KOPT-K1 (cell line): ENCODE data around the gene FXN.
A peak's percentile ranks its signal among the peaks of the same experiment; 100 is the strongest.

Source experiments
- H3K27ac ChIP-seq: fragments of 200-600 bp; sonication (generic); 2 replicates; pipeline ENCODE4 v1.5.1; 2016; ENCODE audit warnings: antibody characterized with exemption, mild to moderate bottlenecking, low read depth, low read length; ENCODE audit not compliant: poor library complexity, severe bottlenecking
- H3K36me3 ChIP-seq: fragments of 200-600 bp; sonication (generic); 2 replicates; pipeline ENCODE4 v1.5.1; 2017; ENCODE audit warnings: antibody characterized with exemption, mild to moderate bottlenecking, low read length, moderate library complexity; ENCODE audit not compliant: insufficient read depth
- H3K9me3 ChIP-seq: fragments of 200-600 bp; sonication (generic); 2 replicates; pipeline ENCODE4 v1.5.1; 2017; ENCODE audit warnings: antibody characterized with exemption, low read length, mild to moderate bottlenecking; ENCODE audit not compliant: insufficient read depth, poor library complexity, severe bottlenecking

Gene FXN

DNA sequence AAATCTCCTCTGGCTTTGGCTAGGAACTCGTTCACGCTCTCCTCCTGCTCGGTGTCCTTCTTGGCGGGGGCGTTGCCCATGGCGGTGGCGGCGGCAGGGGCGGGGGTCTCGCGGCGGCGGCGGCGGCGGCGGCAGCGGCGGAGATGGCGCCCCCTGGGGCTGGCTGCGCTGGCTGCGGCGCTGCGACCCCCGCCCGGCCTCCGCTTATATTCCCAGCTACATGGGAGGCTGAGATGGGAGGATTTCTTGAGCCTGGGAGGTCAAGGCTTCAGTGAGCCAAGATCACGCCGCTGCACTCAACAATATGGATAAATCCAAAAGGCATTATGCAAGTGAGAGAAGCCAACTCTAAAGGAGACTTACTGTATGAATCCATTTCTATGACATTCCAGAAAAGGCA lies 21.5 kb upstream of the FXN start, which contains the start of gene PRKACG:
Gene PRKACG (minus strand): TSS at position 101 of the 400 bp plus-strand sequence. CDS start 21 bp downstream, at position 80.
- H3K9me3 ChIP-seq = no peaks in the 10 kb centered on the region
- no peaks in the 10 kb centered on the region for H3K36me3 ChIP-seq
- no peak within 1 kb of the TSS for H3K27ac ChIP-seq

DNA sequence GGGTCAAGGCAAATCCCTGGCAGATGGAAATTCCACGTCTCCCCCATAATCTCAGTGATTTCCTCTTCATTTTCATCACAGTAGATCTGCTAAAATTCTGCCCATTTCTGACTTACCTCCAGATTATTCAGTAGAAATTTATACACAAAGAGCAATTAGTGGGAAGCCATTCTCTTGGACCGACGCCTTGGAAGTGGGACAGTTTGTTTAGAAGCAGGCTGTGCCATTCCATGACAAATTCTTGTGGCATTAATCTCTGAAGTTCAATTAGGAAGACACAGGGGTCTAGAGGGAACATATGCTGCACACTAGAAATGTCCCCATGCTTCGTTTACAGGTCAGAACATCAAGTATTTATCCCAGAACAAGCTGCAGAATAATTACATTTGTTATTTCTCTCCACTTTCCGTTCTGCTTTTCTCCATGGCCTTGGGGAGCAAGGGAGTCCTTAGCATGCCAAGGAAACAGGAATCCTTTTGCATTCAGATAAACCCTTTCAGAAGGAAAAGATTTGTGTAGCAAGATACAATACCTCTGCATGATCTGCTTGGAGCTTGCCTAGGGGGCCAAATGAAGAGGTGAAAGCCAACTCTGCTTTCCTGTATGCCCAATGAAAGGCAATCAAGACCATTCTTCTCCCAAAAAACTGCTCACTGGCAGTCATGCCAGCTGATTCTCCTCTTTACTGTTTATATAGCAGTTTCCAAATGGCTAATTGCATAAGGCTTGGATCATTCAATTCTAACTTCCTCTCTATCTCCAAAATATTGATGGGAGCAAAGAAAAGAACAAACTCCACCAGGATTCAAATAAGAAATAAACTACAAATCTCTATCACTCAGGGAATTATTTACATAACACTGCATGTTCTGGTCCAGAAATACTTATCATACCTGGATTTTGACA lies 19.1 kb upstream of the FXN start:
- H3K27ac ChIP-seq = no peak overlapping the region

DNA sequence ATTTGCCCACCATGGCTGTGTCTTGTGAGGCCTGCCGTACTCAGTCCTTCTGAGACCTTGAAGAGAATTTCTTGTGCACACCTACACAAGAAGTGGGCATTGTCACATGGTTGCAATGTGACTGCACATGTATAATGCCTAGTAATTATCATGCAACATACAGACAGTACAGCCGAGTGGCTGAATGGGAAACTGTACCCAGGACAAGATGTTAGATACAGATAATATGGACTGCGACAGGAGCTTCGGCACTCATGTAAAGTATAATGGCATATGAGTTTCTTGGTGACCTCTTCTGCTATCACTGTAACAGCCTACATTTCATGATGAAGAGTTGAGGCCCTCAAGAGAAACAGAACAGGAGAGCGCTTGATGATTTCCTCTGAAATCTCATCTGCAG lies 16.8 kb upstream of the FXN start:
- Histone ChIP-seq H3K27ac (no peak overlapping the region), H3K36me3 (no peaks in the 10 kb centered on the region), H3K9me3 (no peaks in the 10 kb centered on the region)

More for the DNA sequence above, 19.1 kb upstream of the FXN start:
- H3K9me3 ChIP-seq = no peaks in the 10 kb centered on the region
- no peaks in the 10 kb centered on the region for H3K36me3 ChIP-seq

DNA sequence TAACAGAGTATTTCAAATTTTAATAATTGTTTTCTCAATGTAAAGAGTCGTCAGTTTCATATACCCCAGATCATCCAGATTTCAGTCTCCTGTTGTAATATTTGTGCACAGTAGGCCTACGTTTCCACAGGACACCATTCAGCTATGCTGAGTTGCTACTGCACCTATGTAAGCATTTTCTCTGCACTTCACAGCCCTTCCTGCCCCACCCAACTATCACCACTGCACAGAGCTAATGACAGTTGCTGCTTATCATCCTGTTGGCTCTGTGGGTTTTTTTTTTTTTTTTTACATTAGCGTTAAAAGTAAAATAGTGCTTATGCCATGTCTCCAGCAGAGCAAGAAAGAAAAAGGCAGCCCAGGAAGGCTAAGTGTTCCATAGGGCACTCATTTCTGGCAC lies 15.7 kb upstream of the FXN start:
- H3K36me3 ChIP-seq = no peaks in the 10 kb centered on the region
- H3K27ac ChIP-seq = no peak overlapping the region
- H3K9me3 ChIP-seq = no peaks in the 10 kb centered on the region

DNA sequence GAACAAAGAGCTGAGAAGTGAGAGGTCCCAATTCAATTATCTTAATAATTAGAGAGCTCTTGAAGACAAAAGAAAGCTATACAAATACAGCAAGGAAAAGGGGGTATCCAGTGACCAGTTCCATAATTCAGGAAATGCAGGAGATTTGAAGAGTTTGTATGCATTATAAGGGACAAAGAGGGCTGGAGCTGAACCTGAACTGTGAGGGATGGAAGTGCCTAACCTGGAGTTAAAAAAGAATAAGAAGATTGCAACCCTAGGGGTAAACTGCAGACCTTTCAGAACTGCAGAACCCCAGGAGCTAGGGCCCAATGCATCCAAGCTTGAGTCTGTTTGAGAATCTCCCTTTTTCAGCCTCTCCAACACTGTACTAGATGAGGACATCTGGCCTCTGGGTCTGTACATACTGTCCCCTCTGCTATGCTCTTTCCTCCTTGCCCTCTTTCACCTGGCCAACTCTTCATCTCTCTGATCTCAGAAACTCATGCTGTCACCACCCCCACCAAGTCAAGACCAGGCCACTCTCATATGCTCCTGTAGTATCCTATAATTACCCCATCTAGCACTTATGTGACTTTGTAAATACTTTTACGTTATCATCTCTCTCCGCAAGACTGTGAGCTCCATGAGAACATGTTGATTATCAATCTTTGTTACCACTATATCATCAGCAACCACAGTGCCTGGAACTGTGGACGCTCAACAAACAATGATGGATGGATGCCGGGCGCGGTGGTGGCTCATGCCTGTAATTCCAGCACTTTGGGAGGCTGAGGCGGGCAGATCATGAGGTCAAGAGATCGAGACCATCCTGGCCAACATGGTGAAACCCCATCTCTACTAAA lies 15.0 kb upstream of the FXN start:
- Histone ChIP-seq H3K27ac (no peak overlapping the region), H3K9me3 (no peaks in the 10 kb centered on the region), H3K36me3 (no peaks in the 10 kb centered on the region)

DNA sequence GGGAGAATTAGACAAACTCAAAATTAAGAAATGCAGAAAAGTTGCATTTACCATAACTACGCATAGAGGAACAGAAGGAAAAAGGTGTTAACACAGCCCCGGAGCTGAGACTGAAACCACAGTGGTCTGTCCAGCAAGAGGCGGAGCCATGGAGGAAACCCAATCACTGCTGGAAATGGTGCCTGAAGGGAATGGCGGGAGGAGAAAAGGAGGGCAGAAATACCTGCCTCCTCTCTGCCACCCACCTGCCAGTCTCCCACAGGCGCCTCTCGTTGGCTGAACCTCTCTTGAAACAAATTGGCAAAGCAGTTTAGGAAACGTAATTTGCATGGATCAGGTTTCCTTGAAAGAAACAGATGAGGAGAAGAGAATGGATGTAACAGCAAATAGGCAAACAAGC lies 11.9 kb upstream of the FXN start:
- Histone ChIP-seq H3K9me3 (no peaks in the 10 kb centered on the region), H3K27ac (no peak overlapping the region), H3K36me3 (no peaks in the 10 kb centered on the region)

DNA sequence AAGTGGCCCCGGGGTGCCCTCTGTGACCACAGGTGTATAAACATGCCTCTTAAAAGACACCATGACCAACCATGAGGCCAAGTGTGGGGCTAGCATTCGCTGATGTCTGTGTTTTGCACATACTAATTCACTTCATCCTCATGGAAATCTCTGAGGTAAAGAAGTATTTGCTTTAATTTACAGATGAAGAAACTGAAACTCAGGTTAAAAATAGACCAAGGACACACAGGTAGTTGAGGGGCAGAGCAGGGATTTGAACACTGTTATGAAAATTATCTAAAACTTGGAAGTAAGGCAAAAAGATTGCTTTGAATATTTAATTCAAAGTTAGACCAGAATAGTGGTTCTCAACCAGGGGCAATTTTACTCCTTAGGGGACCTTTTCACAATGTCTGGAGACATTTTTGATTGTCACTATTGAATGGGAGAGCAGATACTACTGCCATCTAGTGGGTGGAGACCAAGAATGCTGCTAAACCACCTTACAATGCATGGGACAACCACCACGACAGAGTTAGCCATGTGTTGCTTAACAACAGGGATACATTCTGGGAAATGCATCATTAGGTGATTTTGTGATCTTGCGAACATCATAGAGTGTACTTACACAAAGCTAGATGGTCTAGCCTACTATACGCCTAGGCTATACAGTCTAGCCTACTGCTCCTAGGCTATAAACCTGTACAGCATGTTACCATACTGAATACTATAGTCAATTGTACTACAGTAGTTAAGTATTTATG lies 8.0 kb upstream of the FXN start:
- Histone ChIP-seq H3K9me3 (peaks cover 12% of the 10 kb centered on the region), H3K27ac (no peak overlapping the region), H3K36me3 (no peaks in the 10 kb centered on the region)

DNA sequence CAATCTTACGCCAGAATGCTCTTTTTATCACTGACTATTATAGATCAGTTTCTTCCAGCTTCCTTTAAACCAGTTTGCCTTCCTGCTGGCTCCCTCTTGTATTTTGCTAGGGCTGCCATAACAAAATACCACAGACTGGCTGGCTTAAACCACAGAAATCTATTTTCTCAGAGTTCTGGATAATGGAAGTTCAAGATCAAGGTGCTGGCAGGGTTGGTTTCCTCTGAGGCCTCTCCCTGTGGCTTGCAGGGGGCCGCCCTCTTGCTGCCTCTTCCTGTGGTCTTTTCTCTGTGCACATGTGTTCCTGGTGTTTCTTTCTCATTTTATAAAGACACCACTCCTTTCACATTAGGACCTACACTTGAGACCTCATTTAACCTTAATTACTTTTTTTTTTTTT lies 6.8 kb upstream of the FXN start:
- Histone ChIP-seq H3K36me3 (no peaks in the 10 kb centered on the region), H3K27ac (no peak overlapping the region), H3K9me3 (peaks cover 12% of the 10 kb centered on the region)

DNA sequence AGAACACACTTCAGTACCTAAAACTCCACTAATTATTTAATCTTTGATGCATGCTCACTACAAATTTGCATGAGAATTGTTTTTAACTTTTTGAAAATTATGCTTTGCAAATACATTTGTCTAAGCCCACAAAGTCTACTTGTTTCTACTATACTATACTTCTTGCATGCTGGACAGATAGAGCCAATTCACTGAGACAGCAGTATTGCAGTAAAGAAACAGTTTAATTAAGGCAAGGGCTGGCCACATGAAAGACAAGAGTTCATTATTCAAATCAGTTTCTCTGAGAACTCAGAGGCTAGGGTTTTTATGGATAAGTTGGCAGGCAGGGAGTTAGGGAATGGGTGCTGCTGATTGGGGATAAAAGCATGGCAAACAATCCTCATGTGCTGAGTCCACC lies 6.0 kb upstream of the FXN start:
- Histone ChIP-seq H3K9me3 (peaks cover 12% of the 10 kb centered on the region), H3K36me3 (no peaks in the 10 kb centered on the region), H3K27ac (no peak overlapping the region)

DNA sequence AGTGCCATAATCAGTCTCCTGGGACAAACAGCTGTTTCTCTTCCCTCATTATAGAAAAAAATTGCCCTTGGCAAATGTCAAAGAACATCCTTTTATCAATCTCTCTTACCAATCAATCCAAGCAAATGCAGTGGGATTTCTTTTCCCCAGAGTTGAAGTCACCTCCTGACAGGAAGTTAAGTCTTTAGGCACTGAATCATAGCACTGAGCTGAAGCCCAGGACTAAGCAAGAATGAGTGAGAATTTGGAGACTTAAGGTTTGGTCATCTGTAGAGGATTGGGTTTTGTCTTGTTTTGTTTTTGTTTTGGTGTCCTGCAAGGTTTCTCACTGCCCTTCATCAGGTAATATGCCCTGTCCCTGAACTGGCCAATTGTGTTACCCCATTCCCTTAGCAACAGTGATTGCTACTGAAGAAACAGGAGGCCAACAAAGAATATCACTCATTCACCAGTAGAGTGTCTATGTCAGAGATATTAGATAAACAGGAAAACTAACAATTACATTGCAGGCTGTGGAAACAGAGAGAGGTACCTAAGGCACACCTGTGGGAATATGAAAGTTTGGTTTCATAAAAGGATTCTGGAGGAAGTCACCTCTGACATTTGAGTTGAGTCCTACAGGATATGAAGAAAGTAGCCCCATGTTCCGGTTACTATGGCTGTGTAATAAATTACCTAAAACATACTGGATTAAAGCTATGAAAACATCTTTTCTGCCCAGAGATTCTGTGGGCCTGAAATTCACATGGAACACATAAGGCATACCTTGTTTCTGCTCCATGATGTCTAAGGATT lies 4.5 kb upstream of the FXN start:
- Histone ChIP-seq H3K36me3 (no peaks in the 10 kb centered on the region), H3K27ac (no peak overlapping the region), H3K9me3 (peaks cover 12% of the 10 kb centered on the region)

DNA sequence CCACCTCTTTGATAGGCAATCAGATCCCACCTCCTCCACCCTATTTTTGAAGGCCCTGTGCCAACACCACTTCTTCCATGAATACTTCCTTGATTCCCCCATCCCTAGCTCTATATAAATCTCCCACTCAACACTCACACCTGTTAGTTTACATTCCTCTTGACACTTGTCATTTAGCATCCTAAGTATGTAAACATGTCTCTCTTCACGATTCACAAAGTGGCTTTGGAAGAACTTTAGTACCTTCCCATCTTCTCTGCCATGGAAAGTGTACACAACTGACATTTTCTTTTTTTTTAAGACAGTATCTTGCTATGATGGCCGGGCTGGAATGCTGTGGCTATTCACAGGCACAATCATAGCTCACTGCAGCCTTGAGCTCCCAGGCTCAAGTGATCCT lies 1.5 kb upstream of the FXN start:
- Histone ChIP-seq H3K9me3 (peaks cover 12% of the 10 kb centered on the region), H3K36me3 (no peaks in the 10 kb centered on the region), H3K27ac (no peak overlapping the region)

DNA sequence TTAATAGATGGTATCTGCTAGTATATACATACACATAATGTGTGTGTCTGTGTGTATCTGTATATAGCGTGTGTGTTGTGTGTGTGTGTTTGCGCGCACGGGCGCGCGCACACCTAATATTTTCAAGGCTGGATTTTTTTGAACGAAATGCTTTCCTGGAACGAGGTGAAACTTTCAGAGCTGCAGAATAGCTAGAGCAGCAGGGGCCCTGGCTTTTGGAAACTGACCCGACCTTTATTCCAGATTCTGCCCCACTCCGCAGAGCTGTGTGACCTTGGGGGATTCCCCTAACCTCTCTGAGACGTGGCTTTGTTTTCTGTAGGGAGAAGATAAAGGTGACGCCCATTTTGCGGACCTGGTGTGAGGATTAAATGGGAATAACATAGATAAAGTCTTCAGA lies 757 bp downstream of the FXN start:
- Histone ChIP-seq H3K36me3 (no peaks in the 10 kb centered on the region), H3K27ac (peak overlapping the region; percentile 43), H3K9me3 (no peaks in the 10 kb centered on the region)

DNA sequence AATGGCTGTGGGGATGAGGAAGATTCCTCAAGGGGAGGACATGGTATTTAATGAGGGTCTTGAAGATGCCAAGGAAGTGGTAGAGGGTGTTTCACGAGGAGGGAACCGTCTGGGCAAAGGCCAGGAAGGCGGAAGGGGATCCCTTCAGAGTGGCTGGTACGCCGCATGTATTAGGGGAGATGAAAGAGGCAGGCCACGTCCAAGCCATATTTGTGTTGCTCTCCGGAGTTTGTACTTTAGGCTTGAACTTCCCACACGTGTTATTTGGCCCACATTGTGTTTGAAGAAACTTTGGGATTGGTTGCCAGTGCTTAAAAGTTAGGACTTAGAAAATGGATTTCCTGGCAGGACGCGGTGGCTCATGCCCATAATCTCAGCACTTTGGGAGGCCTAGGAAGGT lies 1.2 kb downstream of the FXN start:
- Histone ChIP-seq H3K27ac (no peak overlapping the region), H3K36me3 (no peaks in the 10 kb centered on the region), H3K9me3 (no peaks in the 10 kb centered on the region)

DNA sequence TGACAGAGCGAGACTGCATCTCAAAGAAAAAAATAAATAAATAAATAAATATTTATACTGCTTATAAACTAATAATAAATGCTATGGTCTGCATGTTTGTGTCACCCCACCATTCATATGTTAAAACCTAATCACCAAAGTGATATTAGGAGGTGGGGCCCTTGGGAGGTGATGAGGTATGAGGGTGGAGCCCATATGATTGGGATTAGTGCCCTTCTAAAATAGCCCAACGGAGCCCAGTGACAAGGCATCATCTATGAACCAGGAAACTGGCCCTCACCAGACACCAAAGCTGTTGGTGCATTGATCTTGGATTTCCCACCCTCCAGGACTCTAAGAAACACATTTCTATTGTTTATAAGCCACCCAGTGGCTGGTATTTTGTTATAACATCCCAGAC lies 5.1 kb downstream of the FXN start:
- Histone ChIP-seq H3K27ac (no peak overlapping the region), H3K36me3 (no peaks in the 10 kb centered on the region), H3K9me3 (no peaks in the 10 kb centered on the region)
